ENCODE data around the gene OR1F1. TPM values are rescaled to one million over a fixed set of nuclear protein-coding genes. Genes with fewer than 3 reads are reported as not detected.
A peak's percentile ranks its signal among the peaks of the same experiment; 100 is the strongest.
"Not testable (repeated sequence)": the region's sequence is repeated elsewhere in the genome, so short reads cannot be mapped to it uniquely, and the experiment has no call there.

OR1F1 gene
- polyA plus RNA-seq, 1 of the 3 experiments (the other 2 are of a cell fraction): 0.71 TPM

DNA sequence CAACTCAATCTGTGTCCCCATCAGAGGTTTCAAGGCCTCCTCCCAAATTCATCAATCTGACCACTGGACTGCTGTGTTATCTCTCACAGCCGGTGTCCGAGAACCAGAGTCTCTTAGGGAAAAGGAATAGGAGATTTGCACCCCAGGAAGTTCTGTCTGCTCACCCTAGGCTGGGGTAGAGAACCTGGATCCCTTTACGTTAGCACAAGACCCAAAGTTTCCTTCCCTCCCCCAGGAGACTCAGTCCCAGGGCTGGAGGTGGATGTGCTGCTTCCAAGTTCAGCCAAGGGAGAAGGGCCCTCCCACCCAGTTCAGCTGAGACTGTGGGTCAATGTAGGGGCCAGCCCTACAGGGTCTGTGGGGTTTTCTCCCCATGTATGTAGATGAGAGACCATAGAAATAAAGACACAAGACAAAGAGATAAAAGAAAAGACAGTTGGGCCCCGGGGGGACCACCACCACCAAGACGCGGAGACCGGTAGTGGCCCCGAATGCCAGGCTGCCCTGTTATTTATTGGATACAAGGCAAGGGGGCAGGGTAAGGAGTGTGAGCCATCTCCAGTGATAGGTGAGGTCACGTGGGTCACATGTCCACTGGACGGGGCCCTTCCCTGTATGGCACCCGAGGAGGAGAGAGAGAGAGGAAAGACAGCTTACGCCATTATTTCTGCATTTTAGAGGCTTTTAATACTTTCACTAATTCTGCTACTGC is 22.7 kb upstream of the OR1F1 start:
- CTCF ChIA-PET: interaction anchor here (0.7 to 2.2 kb wide), 7 partner anchors 9 to 106 kb away, joined by 3 to 13 read pairs (median 4); no protein-coding TSS in a partner anchor
- no peaks in the 10 kb centered on the region for H3K36me3 ChIP-seq (replicated peaks in 1 of 2; ENCODE audit: control insufficient read depth in 1 of 2, insufficient read depth in 2 of 2, low read length in 1 of 2)
- no peaks in the 10 kb centered on the region for H3K9me2 ChIP-seq
- H3F3A ChIP-seq (replicated peaks; ENCODE audit: insufficient read depth): no peaks in the 10 kb centered on the region
- TF ChIP-seq YY1 (IDR thresholded peaks at IDR 0.05; ENCODE audit: low read depth): no peak
- no peak for TF ChIP-seq NFIC (IDR thresholded peaks at IDR 0.05; ENCODE audit: borderline replicate concordance)
- TF ChIP-seq FOXJ3 (CRISPR knock-in tag; IDR thresholded peaks at IDR 0.05): no peak
- no peak for TF ChIP-seq MXI1 (IDR thresholded peaks at IDR 0.05; ENCODE audit: low read depth, low read length)
- TF ChIP-seq RAD21 (IDR thresholded peaks at IDR 0.05; ENCODE audit: low read length): no peak
- TF ChIP-seq, protein P1, sequence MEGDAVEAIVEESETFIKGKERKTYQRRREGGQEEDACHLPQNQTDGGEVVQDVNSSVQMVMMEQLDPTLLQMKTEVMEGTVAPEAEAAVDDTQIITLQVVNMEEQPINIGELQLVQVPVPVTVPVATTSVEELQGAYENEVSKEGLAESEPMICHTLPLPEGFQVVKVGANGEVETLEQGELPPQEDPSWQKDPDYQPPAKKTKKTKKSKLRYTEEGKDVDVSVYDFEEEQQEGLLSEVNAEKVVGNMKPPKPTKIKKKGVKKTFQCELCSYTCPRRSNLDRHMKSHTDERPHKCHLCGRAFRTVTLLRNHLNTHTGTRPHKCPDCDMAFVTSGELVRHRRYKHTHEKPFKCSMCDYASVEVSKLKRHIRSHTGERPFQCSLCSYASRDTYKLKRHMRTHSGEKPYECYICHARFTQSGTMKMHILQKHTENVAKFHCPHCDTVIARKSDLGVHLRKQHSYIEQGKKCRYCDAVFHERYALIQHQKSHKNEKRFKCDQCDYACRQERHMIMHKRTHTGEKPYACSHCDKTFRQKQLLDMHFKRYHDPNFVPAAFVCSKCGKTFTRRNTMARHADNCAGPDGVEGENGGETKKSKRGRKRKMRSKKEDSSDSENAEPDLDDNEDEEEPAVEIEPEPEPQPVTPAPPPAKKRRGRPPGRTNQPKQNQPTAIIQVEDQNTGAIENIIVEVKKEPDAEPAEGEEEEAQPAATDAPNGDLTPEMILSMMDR (IDR thresholded peaks at IDR 0.05): no peak
- TF ChIP-seq FOSL2 (IDR thresholded peaks at IDR 0.05; ENCODE audit: borderline replicate concordance, low read depth): no peak
- no peak for TF ChIP-seq ELF1 (IDR thresholded peaks at IDR 0.05)
- TF ChIP-seq, protein P2, sequence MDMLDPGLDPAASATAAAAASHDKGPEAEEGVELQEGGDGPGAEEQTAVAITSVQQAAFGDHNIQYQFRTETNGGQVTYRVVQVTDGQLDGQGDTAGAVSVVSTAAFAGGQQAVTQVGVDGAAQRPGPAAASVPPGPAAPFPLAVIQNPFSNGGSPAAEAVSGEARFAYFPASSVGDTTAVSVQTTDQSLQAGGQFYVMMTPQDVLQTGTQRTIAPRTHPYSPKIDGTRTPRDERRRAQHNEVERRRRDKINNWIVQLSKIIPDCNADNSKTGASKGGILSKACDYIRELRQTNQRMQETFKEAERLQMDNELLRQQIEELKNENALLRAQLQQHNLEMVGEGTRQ (IDR thresholded peaks at IDR 0.05; ENCODE audit: borderline replicate concordance, low read depth, low read length): no peak
- no peak for TF ChIP-seq SIN3A (IDR thresholded peaks at IDR 0.05; ENCODE audit: borderline replicate concordance, low read depth, low read length)
- TF ChIP-seq MEF2A (IDR thresholded peaks at IDR 0.05; ENCODE audit: borderline replicate concordance, low read depth): no peak
- TF ChIP-seq, protein P3, sequence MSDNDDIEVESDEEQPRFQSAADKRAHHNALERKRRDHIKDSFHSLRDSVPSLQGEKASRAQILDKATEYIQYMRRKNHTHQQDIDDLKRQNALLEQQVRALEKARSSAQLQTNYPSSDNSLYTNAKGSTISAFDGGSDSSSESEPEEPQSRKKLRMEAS (IDR thresholded peaks at IDR 0.05; ENCODE audit: low read depth): no peak
- no peak for TF ChIP-seq NRF1 (IDR thresholded peaks at IDR 0.05; ENCODE audit: low read depth, low read length)
- no peak overlapping the region for H3K27ac ChIP-seq (ENCODE audit: low read depth in 2 of 2, low read length in 1 of 2)
- POLR2A ChIA-PET: no interaction called here
- no peaks in the 10 kb centered on the region for H3K9me3 ChIP-seq
- no peak overlapping the region for H3K9ac ChIP-seq
- 81% methylated on average over 11 of the region's 12 CpGs for WGBS (ENCODE audit: low lambda C conversion rate)
- no peaks in the 10 kb centered on the region for H3K79me2 ChIP-seq (ENCODE audit: insufficient read depth)
- peaks cover 25% of the 10 kb centered on the region for H3K27me3 ChIP-seq (ENCODE audit: insufficient read depth)
- peaks cover 0 to 2% of the 10 kb centered on the region in 2 experiments; a peak in 1 of 4 replicates for H3K4me1 ChIP-seq (ENCODE audit: control insufficient read depth in 1 of 2, insufficient read depth in 2 of 2, low read depth in 1 of 2, low read length in 1 of 2)
- no peak overlapping the region for H3K4me2 ChIP-seq
- H3K4me3 ChIP-seq (ENCODE audit: low read depth in 2 of 2, low read length in 1 of 2): no peak overlapping the region
- H2AFZ ChIP-seq (ENCODE audit: low read depth): peak overlapping the region; percentile 71
- H4K20me1 ChIP-seq (ENCODE audit: insufficient read depth): no peaks in the 10 kb centered on the region
- DNase-seq: no peak

DNA sequence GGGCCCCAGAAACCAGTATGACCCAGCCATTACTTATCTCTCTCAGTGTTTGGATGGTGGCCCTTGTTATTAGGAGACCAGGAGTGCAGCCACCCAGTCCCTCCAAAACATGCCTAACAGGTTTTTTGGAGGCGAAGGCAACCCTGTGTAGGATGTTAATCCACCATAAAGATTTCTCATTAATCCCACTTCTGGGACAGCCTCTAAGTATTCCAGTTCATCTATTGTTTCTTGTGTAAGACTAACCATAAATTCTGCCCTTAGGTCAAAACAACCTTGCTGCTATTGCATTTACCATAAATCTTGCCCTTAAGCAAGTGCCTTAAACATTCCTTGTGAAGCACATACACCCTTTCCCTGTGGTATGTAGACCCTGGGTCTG is 21.5 kb upstream of the OR1F1 start:
- no peak overlapping the region for H3K27ac ChIP-seq (ENCODE audit: low read depth in 2 of 2, low read length in 1 of 2)
- no peak overlapping the region for H3K9ac ChIP-seq
- 0% methylated on average over 1 of the region's 1 CpG for WGBS (ENCODE audit: low lambda C conversion rate)
- no peak overlapping the region for H3K4me2 ChIP-seq
- no peaks in the 10 kb centered on the region for H3K36me3 ChIP-seq (replicated peaks in 1 of 2; ENCODE audit: control insufficient read depth in 1 of 2, insufficient read depth in 2 of 2, low read length in 1 of 2)
- H3K27me3 ChIP-seq (ENCODE audit: insufficient read depth): peaks cover 37% of the 10 kb centered on the region
- no peaks in the 10 kb centered on the region for H4K20me1 ChIP-seq (ENCODE audit: insufficient read depth)
- H3K4me1 ChIP-seq (ENCODE audit: control insufficient read depth in 1 of 2, insufficient read depth in 2 of 2, low read depth in 1 of 2, low read length in 1 of 2): peaks cover 0 to 4% of the 10 kb centered on the region in 2 experiments; a peak in 1 of 4 replicates
- H3K9me2 ChIP-seq: no peaks in the 10 kb centered on the region
- CTCF ChIA-PET: interaction anchor here (0.7 to 2.2 kb wide), 11 partner anchors 9 to 107 kb away, joined by 3 to 13 read pairs (median 3); partner anchors contain the start of gene ZNF213
- POLR2A ChIA-PET: no interaction called here
- DNase-seq: no peak
- H3K9me3 ChIP-seq: no peaks in the 10 kb centered on the region
- TF ChIP-seq NRF1 (IDR thresholded peaks at IDR 0.05; ENCODE audit: low read depth, low read length): no peak
- no peak for TF ChIP-seq NFIC (IDR thresholded peaks at IDR 0.05; ENCODE audit: borderline replicate concordance)
- TF ChIP-seq TCF12 (IDR thresholded peaks at IDR 0.05): no peak
- no peak for TF ChIP-seq YY1 (IDR thresholded peaks at IDR 0.05; ENCODE audit: low read depth)
- no peak for TF ChIP-seq FOXM1 (IDR thresholded peaks at IDR 0.05; ENCODE audit: low read depth)
- no peak for TF ChIP-seq RCOR1 (IDR thresholded peaks at IDR 0.05; ENCODE audit: low read length)
- peaks cover 6% of the 10 kb centered on the region for H3F3A ChIP-seq (replicated peaks; ENCODE audit: insufficient read depth)
- no peaks in the 10 kb centered on the region for H3K79me2 ChIP-seq (ENCODE audit: insufficient read depth)
- H3K4me3 ChIP-seq (ENCODE audit: low read depth in 2 of 2, low read length in 1 of 2): no peak overlapping the region
- H2AFZ ChIP-seq (ENCODE audit: low read depth): no peak overlapping the region

DNA sequence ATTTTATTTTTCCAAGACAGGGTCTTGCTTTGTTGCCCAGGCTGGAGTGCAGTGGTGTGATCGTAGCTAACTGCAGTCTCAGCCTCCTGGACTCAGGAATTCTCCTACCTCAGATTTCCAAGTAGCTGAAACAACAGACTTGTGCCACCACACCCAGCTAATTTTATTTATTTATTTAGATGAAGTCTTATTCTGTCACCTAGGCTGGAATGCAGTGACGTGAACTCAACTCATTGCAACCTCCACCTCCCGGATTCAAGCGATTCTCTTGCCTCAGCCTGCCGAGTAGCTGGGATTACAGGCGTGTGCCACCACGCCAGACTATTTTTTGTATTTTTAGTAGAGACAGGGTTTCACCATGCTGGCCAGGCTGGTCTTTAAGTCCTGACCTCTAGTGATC is 19.3 kb upstream of the OR1F1 start:
- H3K4me1 ChIP-seq (ENCODE audit: control insufficient read depth in 1 of 2, insufficient read depth in 2 of 2, low read depth in 1 of 2, low read length in 1 of 2); H3K36me3 ChIP-seq (replicated peaks in 1 of 2; ENCODE audit: control insufficient read depth in 1 of 2, insufficient read depth in 2 of 2, low read length in 1 of 2); H3K79me2 ChIP-seq (ENCODE audit: insufficient read depth); DNase-seq; H3K9ac ChIP-seq; H3K9me3 ChIP-seq; H3K27ac ChIP-seq (ENCODE audit: low read depth in 2 of 2, low read length in 1 of 2); H3K4me2 ChIP-seq; H3K4me3 ChIP-seq (ENCODE audit: low read depth in 2 of 2, low read length in 1 of 2); H4K20me1 ChIP-seq (ENCODE audit: insufficient read depth); H2AFZ ChIP-seq (ENCODE audit: low read depth); H3K9me2 ChIP-seq: not testable (repeated sequence)
- ChIA-PET CTCF (interaction anchor here (0.7 to 6.1 kb wide), 6 partner anchors 14 to 109 kb away, joined by 4 to 52 read pairs (median 4); no protein-coding TSS in a partner anchor), POLR2A (interaction anchor here (0.6 kb wide), 1 partner anchor 46 kb away, joined by 3 read pairs; no protein-coding TSS in a partner anchor)
- H3K27me3 ChIP-seq (ENCODE audit: insufficient read depth): peaks cover 56% of the 10 kb centered on the region
- H3F3A ChIP-seq (replicated peaks; ENCODE audit: insufficient read depth): peaks cover 12% of the 10 kb centered on the region
- 57% methylated on average over 7 of the region's 7 CpGs for WGBS (ENCODE audit: low lambda C conversion rate)
